Kidney epithelial cell (primary cell): ENCODE measurements around the gene IRF7. TPM values are rescaled to one million over a fixed set of nuclear protein-coding genes. Genes with fewer than 3 reads are reported as not detected.
A peak's percentile ranks its signal among the peaks of the same experiment; 100 is the strongest.

Experiments
- DNase-seq: peaks from one replicate; pipeline ENCODE4 v3.0.0-alpha.2; 2010; ENCODE audit warnings: low read depth
- H3K27me3 ChIP-seq: 2 replicates; pipeline ENCODE4 v1.6.0; 2011; ENCODE audit warnings: low read length; ENCODE audit not compliant: control insufficient read depth, insufficient read depth
- H3K36me3 ChIP-seq: 2 replicates; pipeline ENCODE4 v1.5.1; 2011; ENCODE audit warnings: low read length; ENCODE audit not compliant: control insufficient read depth, insufficient read depth
- H3K4me3 ChIP-seq: 2 replicates; pipeline ENCODE4 v1.5.1; 2011; ENCODE audit warnings: low read depth, mild to moderate bottlenecking, control low read depth, low read length
- total RNA-seq: library from RNA; depleted of rRNA; stranded (reverse); fragments of >200 nt; gene quantifications from 2 replicates; pipeline ENCODE4 v1.2.3, GENCODE V29; 2015
- TF ChIP-seq, protein P1 (sequence below): IDR thresholded peaks from 2 replicates; pipeline ENCODE4 v1.5.1; 2011; ENCODE audit warnings: mild to moderate bottlenecking, moderate library complexity, low read length, control low read depth, inconsistent platforms; ENCODE audit not compliant: insufficient read depth, poor library complexity, severe bottlenecking

IRF7 gene
- 60.2 and 78.7 TPM in 2 replicates for total RNA-seq

DNA sequence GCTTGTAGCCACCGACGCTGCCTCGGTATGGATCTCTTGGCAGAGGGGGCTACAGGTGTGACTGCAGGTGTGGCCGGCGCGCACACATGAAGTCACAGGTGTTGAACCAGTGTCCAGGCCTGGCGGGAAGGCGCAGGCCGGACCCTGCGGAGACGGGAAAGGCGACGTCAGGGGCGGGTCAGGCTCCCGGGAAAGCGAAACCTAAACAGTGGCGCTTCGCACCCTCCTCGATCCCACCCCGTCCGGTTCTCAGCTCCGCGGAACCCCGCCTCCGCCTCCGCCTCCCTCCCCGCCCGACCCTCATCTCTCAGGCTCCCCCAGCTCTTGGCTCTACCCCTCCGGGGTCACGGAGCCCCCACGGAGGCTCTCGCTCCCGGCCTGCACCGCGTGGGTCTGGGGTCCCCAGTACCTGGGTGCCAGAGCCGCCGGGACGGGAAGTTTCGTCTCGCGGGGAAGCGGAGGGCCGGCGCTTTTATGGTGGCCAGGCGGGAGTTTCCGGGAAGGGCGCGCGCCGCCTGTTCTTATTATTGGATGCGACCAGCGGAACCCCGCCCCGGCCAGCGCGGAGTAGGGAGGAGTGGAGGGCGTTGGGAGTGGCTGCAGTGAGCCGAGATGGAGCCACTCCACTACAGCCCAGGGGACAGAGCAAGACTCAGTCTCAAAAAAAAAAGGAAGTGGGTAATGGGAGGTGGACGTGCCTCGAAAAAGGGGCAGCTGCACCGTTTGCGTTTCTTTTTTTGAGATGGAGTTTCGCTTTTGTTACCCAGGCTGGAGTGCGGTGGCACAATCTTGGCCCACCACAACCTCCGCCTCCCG lies at the start of gene IRF7:
TSS of gene IRF7 (minus strand) at position 447 of the 816 bp plus-strand sequence. CDS start 586 bp downstream, outside the sequence.
- H3K4me3 ChIP-seq = peak within 1 kb of the TSS; percentile 80
- peak; percentile 56 for DNase-seq
- peaks cover 3% of the 10 kb centered on the region for H3K36me3 ChIP-seq
- TF ChIP-seq, protein P1, sequence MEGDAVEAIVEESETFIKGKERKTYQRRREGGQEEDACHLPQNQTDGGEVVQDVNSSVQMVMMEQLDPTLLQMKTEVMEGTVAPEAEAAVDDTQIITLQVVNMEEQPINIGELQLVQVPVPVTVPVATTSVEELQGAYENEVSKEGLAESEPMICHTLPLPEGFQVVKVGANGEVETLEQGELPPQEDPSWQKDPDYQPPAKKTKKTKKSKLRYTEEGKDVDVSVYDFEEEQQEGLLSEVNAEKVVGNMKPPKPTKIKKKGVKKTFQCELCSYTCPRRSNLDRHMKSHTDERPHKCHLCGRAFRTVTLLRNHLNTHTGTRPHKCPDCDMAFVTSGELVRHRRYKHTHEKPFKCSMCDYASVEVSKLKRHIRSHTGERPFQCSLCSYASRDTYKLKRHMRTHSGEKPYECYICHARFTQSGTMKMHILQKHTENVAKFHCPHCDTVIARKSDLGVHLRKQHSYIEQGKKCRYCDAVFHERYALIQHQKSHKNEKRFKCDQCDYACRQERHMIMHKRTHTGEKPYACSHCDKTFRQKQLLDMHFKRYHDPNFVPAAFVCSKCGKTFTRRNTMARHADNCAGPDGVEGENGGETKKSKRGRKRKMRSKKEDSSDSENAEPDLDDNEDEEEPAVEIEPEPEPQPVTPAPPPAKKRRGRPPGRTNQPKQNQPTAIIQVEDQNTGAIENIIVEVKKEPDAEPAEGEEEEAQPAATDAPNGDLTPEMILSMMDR = no peak
- peaks cover 2% of the 10 kb centered on the region for H3K27me3 ChIP-seq

DNA sequence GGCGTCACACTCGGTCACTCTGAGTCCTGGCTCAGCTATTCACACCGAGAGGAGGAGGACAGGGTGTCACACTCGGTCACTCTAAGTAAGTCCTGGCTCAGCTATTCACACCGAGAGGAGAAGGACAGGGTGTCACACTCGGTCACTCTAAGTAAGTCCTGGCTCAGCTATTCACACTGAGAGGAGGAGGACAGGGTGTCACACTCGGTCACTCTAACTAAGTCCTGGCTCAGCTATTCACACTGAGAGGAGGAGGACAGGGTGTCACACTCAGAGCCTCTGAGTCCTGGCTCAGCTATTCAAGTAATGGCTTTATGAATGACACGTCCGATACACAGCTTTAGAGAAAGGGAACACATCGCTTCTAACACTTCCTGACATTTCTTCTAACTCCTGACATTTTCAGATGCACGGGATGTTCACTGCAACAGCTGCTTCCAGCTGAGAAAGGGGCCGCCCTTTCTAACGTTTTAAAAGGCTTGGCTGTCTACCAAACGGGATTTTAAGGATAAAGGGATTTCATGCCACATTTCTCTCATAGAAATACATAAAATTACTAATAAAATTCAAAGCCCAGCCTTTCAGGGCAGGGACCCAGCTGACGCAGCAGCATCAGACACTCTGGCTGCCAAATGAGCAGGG lies 49.4 kb upstream of the IRF7 start:
- H3K36me3 ChIP-seq = peaks cover 4% of the 10 kb centered on the region
- no peaks in the 10 kb centered on the region for H3K27me3 ChIP-seq
- TF ChIP-seq, protein P1 = no peak
- no peak overlapping the region for H3K4me3 ChIP-seq
- no peak for DNase-seq

DNA sequence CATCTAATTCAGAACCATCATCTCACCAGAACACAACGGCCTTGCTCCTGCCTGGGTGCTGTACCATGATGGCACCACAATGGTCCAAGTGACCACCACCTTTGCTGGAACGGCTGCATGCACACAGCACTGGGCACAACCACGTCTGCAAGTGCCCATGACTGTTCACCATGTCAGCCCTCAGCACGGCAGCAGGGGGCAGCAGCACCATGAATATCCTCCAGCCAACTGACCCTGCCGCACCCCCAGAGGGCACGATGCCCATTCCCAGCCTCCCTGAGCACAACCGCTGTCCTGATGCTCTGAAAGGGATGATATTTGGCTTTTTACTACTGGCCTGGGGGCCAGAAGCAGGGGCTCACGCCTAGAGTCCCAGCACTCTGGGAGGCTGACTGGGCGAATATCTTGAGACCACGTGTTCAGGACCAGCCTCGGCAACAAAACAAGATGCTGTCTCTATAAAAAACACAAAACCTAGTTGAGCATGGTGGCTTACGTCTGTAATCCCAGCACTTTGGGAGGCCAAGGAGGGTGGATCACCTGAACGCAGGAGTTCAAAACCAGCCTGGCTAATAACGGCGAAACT lies 47.0 kb upstream of the IRF7 start:
- H3K4me3 ChIP-seq = no peak overlapping the region
- H3K36me3 ChIP-seq = peaks cover 3% of the 10 kb centered on the region
- no peaks in the 10 kb centered on the region for H3K27me3 ChIP-seq
- TF ChIP-seq, protein P1 = peak; percentile 70
- no peak for DNase-seq

DNA sequence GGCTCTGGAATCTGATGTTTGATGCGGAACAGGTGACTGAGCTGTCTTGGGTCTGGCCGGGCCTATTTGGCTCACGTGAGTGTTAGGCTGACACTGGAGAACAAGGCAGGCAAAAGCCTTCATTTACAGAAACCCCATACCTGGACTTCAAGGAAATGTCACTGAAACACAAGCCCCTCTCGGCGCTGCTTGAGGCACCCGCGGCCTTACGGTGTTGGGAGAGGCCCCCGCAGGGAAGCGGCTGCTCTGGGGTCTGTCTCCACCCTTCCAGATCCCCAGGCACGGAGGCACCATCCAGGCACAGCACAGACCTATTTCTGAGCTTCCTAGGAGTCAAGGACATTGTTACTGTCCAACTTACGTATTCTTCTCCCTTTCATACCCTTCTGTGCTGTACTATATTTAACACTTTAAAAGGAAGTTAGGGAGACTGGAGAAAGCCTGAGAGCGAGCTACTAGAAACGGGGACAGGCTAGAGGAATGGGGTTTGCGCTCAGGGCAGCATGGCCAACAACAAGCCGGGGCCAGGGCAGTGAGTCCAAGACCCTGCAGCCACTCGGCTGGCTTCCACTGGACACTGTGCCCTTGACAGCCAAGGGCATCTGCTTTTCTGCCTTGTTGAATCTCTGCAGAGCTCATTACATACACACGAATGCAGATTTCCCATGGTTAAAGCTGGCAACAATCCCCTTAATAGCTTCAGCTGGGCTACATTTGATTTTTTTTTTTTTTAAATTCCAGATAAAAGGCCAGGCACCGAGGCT lies 45.1 kb upstream of the IRF7 start:
- H3K36me3 ChIP-seq = peaks cover 2% of the 10 kb centered on the region
- DNase-seq = no peak
- H3K27me3 ChIP-seq = no peaks in the 10 kb centered on the region
- H3K4me3 ChIP-seq = no peak overlapping the region
- TF ChIP-seq, protein P1 = no peak

DNA sequence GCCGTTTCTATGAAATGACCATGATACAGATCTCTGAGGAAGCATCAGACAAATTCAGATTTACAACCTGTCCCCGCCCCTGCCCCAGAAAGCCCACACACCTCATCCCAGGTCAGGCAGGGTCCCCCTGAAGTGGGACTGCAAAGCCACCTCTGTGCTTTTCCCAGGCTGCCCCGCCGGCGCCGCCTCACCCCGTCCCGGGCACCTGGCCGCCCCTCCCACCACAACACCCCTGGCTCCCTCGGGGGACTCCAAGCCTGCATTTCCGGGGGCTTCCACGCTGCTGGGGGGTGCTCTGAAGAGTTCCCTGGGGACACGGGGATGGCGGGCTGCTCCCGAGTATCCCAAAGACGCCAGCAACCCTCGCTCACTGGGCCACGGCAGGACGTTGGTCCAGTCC lies 44.5 kb upstream of the IRF7 start:
- Histone ChIP-seq H3K36me3 (peaks cover 2% of the 10 kb centered on the region), H3K4me3 (no peak overlapping the region), H3K27me3 (no peaks in the 10 kb centered on the region)
- no peak for DNase-seq
- TF ChIP-seq, protein P1 = no peak
